Dendritic cell treated with granulocyte-macrophage colony-stimulating factor and Interleukin-4, amounts not matched to agents 40 ng/mL and 50 ng/mL, for 4 days (primary cell): ENCODE results near the gene ARHGAP26.

Experiments used
- H3K27ac Mint-ChIP-seq: one replicate; pipeline ENCODE4 v1.8.0; 2022; ENCODE audit warnings: mild to moderate bottlenecking, mixed read lengths
- H3K27me3 Mint-ChIP-seq: one replicate; pipeline ENCODE4 v1.8.0; 2022; ENCODE audit warnings: mild to moderate bottlenecking, mixed read lengths
- H3K36me3 Mint-ChIP-seq: one replicate; pipeline ENCODE4 v1.8.0; 2022; ENCODE audit warnings: low read depth, mixed read lengths
- H3K4me1 Mint-ChIP-seq: one replicate; pipeline ENCODE4 v1.8.0; 2022; ENCODE audit warnings: low read depth, mixed read lengths
- H3K4me3 Mint-ChIP-seq: one replicate; pipeline ENCODE4 v1.8.0; 2022; ENCODE audit warnings: mild to moderate bottlenecking, moderate library complexity, mixed read lengths
- H3K9me3 Mint-ChIP-seq: one replicate; pipeline ENCODE4 v1.8.0; 2022; ENCODE audit warnings: mixed read lengths
- intact Hi-C: fragments of 100-400 bp; cut with micrococcal nuclease; formaldehyde crosslinking; loops from one replicate; pipeline ENCODE4 v1.15.0; 2022

The ARHGAP26 gene

GRCh38 chr5:142740474-142741242 is 29.5 kb upstream of the ARHGAP26 start:
- Mint-ChIP-seq H3K9me3 (no peaks in the 10 kb centered on the region), H3K27me3 (peaks cover 8% of the 10 kb centered on the region), H3K27ac (no peak overlapping the region), H3K4me3 (no peak overlapping the region), H3K4me1 (peaks cover 41% of the 10 kb centered on the region), H3K36me3 (no peaks in the 10 kb centered on the region)
- intact Hi-C loops, result no loop called here

DNA sequence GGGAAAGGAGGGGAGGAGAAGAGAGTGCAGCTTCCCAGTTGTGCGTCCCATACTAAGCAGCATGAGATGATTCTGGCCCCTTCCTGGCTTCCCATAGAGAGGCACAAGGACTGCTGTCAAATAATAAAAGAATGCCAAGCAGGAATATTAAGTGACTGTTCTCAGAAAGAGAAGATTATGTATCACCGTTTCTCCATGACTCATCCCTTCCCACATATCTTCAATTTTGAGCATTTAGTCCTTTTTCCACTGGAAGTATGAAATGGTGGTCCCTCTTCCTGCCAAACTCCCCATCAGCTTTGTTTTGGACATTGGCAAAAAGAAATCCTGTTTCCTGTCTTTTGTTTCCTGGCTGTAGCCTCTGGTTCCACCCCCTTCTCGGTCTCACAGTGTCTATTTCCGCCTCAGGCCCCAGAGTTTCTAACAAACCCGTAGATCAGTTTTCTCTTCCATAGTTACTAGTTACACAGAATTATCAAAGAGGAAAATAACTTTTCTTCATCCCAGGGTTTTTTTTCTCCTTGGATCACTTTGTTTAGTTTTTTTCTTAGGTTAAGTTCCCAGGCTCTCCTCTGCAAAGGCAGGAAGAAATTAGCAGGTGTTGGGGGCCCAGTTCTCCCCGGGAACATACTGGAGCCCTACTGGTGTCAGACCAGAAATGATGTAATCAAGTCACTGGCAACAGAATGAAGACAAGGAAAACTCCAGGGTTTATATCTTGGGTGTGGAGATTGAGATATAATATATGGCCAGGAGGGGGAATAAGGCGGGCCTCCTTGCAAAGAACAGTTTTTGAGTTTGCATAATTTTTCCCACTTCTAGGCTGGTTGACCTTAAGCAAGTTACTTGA is 26.4 kb upstream of the ARHGAP26 start:
- no peaks in the 10 kb centered on the region for H3K27me3 Mint-ChIP-seq
- no peaks in the 10 kb centered on the region for H3K9me3 Mint-ChIP-seq
- peak overlapping the region; percentile 74 for H3K27ac Mint-ChIP-seq
- peaks cover 33% of the 10 kb centered on the region for H3K4me1 Mint-ChIP-seq
- intact Hi-C loops, result no loop called here
- H3K36me3 Mint-ChIP-seq, result no peaks in the 10 kb centered on the region
- H3K4me3 Mint-ChIP-seq, result no peak overlapping the region

DNA sequence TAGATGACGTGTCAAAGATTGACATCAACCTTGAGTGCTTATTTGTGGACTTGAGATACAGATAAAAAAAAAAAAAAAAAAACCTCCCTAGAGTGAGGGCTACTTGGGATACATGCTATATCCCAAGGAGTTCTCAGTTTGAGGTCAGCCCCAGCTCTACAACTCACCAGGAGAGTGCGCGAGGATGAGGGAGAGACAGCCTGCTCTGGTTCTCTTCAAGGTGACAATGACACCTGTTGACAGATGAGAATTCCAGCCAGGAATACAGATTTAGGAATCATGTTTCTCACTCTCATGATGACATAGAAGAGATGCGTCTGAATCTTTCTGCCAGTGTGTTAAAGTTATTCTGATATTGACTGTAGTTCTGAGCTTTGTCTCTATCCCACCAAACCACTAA is 24.9 kb upstream of the ARHGAP26 start:
- intact Hi-C loops, result no loop called here
- no peaks in the 10 kb centered on the region for H3K36me3 Mint-ChIP-seq
- no peaks in the 10 kb centered on the region for H3K9me3 Mint-ChIP-seq
- no peak overlapping the region for H3K27ac Mint-ChIP-seq
- no peak overlapping the region for H3K4me3 Mint-ChIP-seq
- peaks cover 41% of the 10 kb centered on the region for H3K4me1 Mint-ChIP-seq
- H3K27me3 Mint-ChIP-seq, result no peaks in the 10 kb centered on the region

DNA sequence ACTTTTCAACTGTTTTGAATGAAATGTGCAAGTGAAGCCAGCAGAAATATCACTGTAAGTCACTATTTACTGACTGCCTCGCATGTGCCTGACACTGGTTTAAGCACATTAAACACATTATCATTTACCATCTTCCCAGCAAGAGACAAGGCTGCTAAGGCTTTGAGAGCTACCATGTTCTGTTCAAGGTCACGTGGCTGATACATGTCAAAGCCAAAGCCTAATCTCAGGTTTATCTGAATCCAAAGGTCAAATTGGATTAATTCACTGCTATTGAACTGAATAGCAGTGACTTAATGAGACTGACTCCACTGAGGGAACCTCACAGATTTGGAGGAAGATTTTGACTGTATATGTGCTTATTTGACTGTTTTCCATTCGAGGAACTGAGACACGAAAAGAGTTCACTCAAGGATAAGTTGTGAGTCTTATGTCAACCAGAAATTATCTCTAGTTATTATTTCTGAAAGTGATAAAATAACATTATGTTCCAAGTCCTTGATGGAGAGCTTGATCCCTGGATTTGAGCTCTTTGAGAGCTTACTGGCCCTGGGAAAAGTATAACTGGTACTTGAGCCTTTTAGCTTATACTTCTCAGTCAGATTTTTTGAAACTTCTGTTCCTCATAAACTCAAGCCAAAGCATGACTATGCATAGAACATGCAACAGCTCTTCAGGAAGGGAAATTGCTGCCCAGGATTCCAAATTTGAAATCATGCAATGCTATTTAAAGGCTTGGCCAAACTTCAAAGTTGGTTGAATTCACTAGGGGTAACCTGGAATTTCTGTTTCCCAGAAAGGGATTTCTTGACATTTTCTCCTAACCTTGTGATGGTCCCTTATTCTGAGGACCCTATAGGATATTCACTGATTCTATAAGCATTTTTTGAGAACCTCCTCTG is 23.4 kb upstream of the ARHGAP26 start:
- intact Hi-C loops, result no loop called here
- no peaks in the 10 kb centered on the region for H3K27me3 Mint-ChIP-seq
- no peaks in the 10 kb centered on the region for H3K36me3 Mint-ChIP-seq
- H3K4me3 Mint-ChIP-seq, result no peak overlapping the region
- H3K9me3 Mint-ChIP-seq, result no peaks in the 10 kb centered on the region
- peak overlapping the region; percentile 43 for H3K27ac Mint-ChIP-seq
- H3K4me1 Mint-ChIP-seq, result peaks cover 42% of the 10 kb centered on the region

- no peaks in the 10 kb centered on the region for H3K9me3 Mint-ChIP-seq
- H3K36me3 Mint-ChIP-seq, result no peaks in the 10 kb centered on the region
- no peak overlapping the region for H3K4me3 Mint-ChIP-seq
- H3K4me1 Mint-ChIP-seq, result peaks cover 42% of the 10 kb centered on the region
- H3K27me3 Mint-ChIP-seq, result no peaks in the 10 kb centered on the region
- H3K27ac Mint-ChIP-seq, result no peak overlapping the region
- intact Hi-C loops, result no loop called here
These were observed 22.0 kb upstream of the ARHGAP26 start for GRCh38 chr5:142748132-142748531.

GRCh38 chr5:142748568-142749249 is 21.5 kb upstream of the ARHGAP26 start:
- intact Hi-C loops, result no loop called here
- no peaks in the 10 kb centered on the region for H3K9me3 Mint-ChIP-seq
- H3K36me3 Mint-ChIP-seq, result no peaks in the 10 kb centered on the region
- H3K4me1 Mint-ChIP-seq, result peaks cover 42% of the 10 kb centered on the region
- H3K27ac Mint-ChIP-seq, result no peak overlapping the region
- no peak overlapping the region for H3K4me3 Mint-ChIP-seq
- no peaks in the 10 kb centered on the region for H3K27me3 Mint-ChIP-seq

DNA sequence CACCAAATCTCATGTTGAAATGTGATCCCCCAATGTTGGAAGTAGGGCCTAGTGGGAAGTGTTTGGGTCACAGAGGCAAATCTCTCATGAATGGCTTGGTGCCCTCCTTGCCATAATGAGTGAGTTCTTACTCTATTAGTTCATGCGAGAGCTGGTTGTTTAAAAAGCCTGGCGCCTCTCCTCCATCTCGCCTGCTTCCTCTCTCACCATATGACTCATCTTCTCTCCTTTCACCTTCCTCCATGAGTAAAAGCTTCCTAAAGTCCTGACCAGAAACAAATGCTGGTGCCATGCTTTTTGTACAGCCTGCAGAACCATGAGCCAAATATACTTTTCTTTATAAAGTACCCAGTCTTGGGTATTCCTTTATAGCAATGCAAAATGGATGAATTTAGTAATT is 20.9 kb upstream of the ARHGAP26 start:
- no peaks in the 10 kb centered on the region for H3K36me3 Mint-ChIP-seq
- H3K27me3 Mint-ChIP-seq, result no peaks in the 10 kb centered on the region
- H3K9me3 Mint-ChIP-seq, result no peaks in the 10 kb centered on the region
- H3K4me1 Mint-ChIP-seq, result peaks cover 39% of the 10 kb centered on the region
- peak overlapping the region; percentile 23 for H3K27ac Mint-ChIP-seq
- intact Hi-C loops, result no loop called here
- H3K4me3 Mint-ChIP-seq, result no peak overlapping the region

GRCh38 chr5:142753116-142753631 is 17.0 kb upstream of the ARHGAP26 start:
- Mint-ChIP-seq H3K9me3 (no peaks in the 10 kb centered on the region), H3K4me1 (peaks cover 53% of the 10 kb centered on the region), H3K27me3 (peaks cover 6% of the 10 kb centered on the region), H3K36me3 (no peaks in the 10 kb centered on the region), H3K27ac (no peak overlapping the region), H3K4me3 (no peak overlapping the region)
- intact Hi-C loops, result no loop called here

- no peak overlapping the region for H3K27ac Mint-ChIP-seq
- H3K4me1 Mint-ChIP-seq, result peaks cover 55% of the 10 kb centered on the region
- no peaks in the 10 kb centered on the region for H3K9me3 Mint-ChIP-seq
- no peaks in the 10 kb centered on the region for H3K36me3 Mint-ChIP-seq
- intact Hi-C loops, result no loop called here
- peaks cover 6% of the 10 kb centered on the region for H3K27me3 Mint-ChIP-seq
- H3K4me3 Mint-ChIP-seq, result no peak overlapping the region
These were observed 16.1 kb upstream of the ARHGAP26 start for GRCh38 chr5:142754031-142754430.

- H3K4me3 Mint-ChIP-seq, result no peak overlapping the region
- H3K36me3 Mint-ChIP-seq, result no peaks in the 10 kb centered on the region
- H3K27ac Mint-ChIP-seq, result no peak overlapping the region
- intact Hi-C loops, result loop anchor here (5.0 kb wide), 1 partner anchor 34 kb away; no protein-coding TSS in a partner anchor
- no peaks in the 10 kb centered on the region for H3K9me3 Mint-ChIP-seq
- peaks cover 6% of the 10 kb centered on the region for H3K27me3 Mint-ChIP-seq
- H3K4me1 Mint-ChIP-seq, result peaks cover 46% of the 10 kb centered on the region
These were observed 13.6 kb upstream of the ARHGAP26 start for GRCh38 chr5:142756576-142756975.

GRCh38 chr5:142757564-142757963 is 12.6 kb upstream of the ARHGAP26 start:
- peak overlapping the region; percentile 67 for H3K27ac Mint-ChIP-seq
- peaks cover 6% of the 10 kb centered on the region for H3K27me3 Mint-ChIP-seq
- no peaks in the 10 kb centered on the region for H3K9me3 Mint-ChIP-seq
- H3K4me3 Mint-ChIP-seq, result peak overlapping the region; percentile 18
- H3K36me3 Mint-ChIP-seq, result no peaks in the 10 kb centered on the region
- intact Hi-C loops, result loop anchor here (5.0 kb wide), 1 partner anchor 35 kb away; no protein-coding TSS in a partner anchor
- peaks cover 52% of the 10 kb centered on the region for H3K4me1 Mint-ChIP-seq

GRCh38 chr5:142758062-142758795 is 11.9 kb upstream of the ARHGAP26 start:
- Mint-ChIP-seq H3K36me3 (no peaks in the 10 kb centered on the region), H3K4me1 (peaks cover 53% of the 10 kb centered on the region), H3K9me3 (no peaks in the 10 kb centered on the region), H3K4me3 (no peak overlapping the region), H3K27ac (peak overlapping the region; percentile 67), H3K27me3 (peaks cover 6% of the 10 kb centered on the region)
- intact Hi-C loops, result loop anchor here (5.0 kb wide), 1 partner anchor 36 kb away; no protein-coding TSS in a partner anchor
